ENCODE results near the gene PPP3CA. TPM values are rescaled to one million over a fixed set of nuclear protein-coding genes. Genes with fewer than 3 reads are reported as not detected.

The PPP3CA gene
- total and polyA plus RNA-seq, 2 experiments from 2014 or later = 27.0 to 45.2 TPM

GRCh38 chr4:101299021-101299420 lies 48.3 kb downstream of the PPP3CA start:
- H3K4me3 ChIP-seq = no peak overlapping the region
- Mint-ChIP-seq H3K27ac (no peak overlapping the region), H3K36me3 (ENCODE audit: low read depth) (no peaks in the 10 kb centered on the region), H3K4me3 (no peak overlapping the region), H3K9me3 (no peaks in the 10 kb centered on the region), H3K4me1 (peaks cover 7% of the 10 kb centered on the region), H3K27me3 (ENCODE audit: insufficient read depth, low read depth, poor library complexity) (no peaks in the 10 kb centered on the region)
- H3K9me2 ChIP-seq (ENCODE audit: insufficient read depth) = no peaks in the 10 kb centered on the region
- H3K79me2 ChIP-seq (replicated peaks; ENCODE audit: insufficient read depth) = peaks cover 25% of the 10 kb centered on the region; the same call in 1 of the 2 replicates
- H3K36me3 ChIP-seq (ENCODE audit: insufficient read depth) = no peaks in the 10 kb centered on the region
- no peak overlapping the region for H3K27ac ChIP-seq (ENCODE audit: low read depth)
- DNase-seq (ENCODE audit: low spot score) (no peak), ATAC-seq (no peak)
- 0 out of 2 replicates have a peak, but pooled peaks cover under 1% of the 10 kb centered on the region for H3K4me1 ChIP-seq (ENCODE audit: insufficient read depth)
- no peaks in the 10 kb centered on the region for H3K27me3 ChIP-seq (ENCODE audit: insufficient read depth)
- no peak overlapping the region for H2AFZ ChIP-seq
- no peak overlapping the region for H3K4me2 ChIP-seq
- TF ChIP-seq REST (IDR thresholded peaks at IDR 0.05; ENCODE audit: unreplicated experiment) = no peak
- TF ChIP-seq EZH2phosphoT487 (IDR thresholded peaks at IDR 0.05; ENCODE audit: unreplicated experiment) = no peak
- no peak for TF ChIP-seq EZH2 (IDR thresholded peaks at IDR 0.05; ENCODE audit: low read depth, unreplicated experiment)
- TF ChIP-seq NANOG (IDR thresholded peaks at IDR 0.05; ENCODE audit: borderline replicate concordance) = no peak
- no peak for TF ChIP-seq POLR2AphosphoS5 (IDR thresholded peaks at IDR 0.05; ENCODE audit: low read depth)
- no peak for TF ChIP-seq ZNF331 (CRISPR knock-in tag; IDR thresholded peaks at IDR 0.05; ENCODE audit: low read depth)
- TF ChIP-seq, protein P1, sequence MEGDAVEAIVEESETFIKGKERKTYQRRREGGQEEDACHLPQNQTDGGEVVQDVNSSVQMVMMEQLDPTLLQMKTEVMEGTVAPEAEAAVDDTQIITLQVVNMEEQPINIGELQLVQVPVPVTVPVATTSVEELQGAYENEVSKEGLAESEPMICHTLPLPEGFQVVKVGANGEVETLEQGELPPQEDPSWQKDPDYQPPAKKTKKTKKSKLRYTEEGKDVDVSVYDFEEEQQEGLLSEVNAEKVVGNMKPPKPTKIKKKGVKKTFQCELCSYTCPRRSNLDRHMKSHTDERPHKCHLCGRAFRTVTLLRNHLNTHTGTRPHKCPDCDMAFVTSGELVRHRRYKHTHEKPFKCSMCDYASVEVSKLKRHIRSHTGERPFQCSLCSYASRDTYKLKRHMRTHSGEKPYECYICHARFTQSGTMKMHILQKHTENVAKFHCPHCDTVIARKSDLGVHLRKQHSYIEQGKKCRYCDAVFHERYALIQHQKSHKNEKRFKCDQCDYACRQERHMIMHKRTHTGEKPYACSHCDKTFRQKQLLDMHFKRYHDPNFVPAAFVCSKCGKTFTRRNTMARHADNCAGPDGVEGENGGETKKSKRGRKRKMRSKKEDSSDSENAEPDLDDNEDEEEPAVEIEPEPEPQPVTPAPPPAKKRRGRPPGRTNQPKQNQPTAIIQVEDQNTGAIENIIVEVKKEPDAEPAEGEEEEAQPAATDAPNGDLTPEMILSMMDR (conservative IDR thresholded peaks at IDR 0.05; ENCODE audit: low read depth in 2 of 2) = no peak
- TF ChIP-seq, protein P2, sequence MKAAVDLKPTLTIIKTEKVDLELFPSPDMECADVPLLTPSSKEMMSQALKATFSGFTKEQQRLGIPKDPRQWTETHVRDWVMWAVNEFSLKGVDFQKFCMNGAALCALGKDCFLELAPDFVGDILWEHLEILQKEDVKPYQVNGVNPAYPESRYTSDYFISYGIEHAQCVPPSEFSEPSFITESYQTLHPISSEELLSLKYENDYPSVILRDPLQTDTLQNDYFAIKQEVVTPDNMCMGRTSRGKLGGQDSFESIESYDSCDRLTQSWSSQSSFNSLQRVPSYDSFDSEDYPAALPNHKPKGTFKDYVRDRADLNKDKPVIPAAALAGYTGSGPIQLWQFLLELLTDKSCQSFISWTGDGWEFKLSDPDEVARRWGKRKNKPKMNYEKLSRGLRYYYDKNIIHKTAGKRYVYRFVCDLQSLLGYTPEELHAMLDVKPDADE (IDR thresholded peaks at IDR 0.05) = no peak
- no peak for TF ChIP-seq ZNF114 (CRISPR knock-in tag; IDR thresholded peaks at IDR 0.05)
- TF ChIP-seq STAT1 (IDR thresholded peaks at IDR 0.05; ENCODE audit: unreplicated experiment) = no peak
- no peak for TF ChIP-seq CREB1 (CRISPR knock-in tag; IDR thresholded peaks at IDR 0.05; ENCODE audit: low read depth)
- no peak for TF ChIP-seq JUNB (IDR thresholded peaks at IDR 0.05; ENCODE audit: unreplicated experiment)
- TF ChIP-seq, protein P3, sequence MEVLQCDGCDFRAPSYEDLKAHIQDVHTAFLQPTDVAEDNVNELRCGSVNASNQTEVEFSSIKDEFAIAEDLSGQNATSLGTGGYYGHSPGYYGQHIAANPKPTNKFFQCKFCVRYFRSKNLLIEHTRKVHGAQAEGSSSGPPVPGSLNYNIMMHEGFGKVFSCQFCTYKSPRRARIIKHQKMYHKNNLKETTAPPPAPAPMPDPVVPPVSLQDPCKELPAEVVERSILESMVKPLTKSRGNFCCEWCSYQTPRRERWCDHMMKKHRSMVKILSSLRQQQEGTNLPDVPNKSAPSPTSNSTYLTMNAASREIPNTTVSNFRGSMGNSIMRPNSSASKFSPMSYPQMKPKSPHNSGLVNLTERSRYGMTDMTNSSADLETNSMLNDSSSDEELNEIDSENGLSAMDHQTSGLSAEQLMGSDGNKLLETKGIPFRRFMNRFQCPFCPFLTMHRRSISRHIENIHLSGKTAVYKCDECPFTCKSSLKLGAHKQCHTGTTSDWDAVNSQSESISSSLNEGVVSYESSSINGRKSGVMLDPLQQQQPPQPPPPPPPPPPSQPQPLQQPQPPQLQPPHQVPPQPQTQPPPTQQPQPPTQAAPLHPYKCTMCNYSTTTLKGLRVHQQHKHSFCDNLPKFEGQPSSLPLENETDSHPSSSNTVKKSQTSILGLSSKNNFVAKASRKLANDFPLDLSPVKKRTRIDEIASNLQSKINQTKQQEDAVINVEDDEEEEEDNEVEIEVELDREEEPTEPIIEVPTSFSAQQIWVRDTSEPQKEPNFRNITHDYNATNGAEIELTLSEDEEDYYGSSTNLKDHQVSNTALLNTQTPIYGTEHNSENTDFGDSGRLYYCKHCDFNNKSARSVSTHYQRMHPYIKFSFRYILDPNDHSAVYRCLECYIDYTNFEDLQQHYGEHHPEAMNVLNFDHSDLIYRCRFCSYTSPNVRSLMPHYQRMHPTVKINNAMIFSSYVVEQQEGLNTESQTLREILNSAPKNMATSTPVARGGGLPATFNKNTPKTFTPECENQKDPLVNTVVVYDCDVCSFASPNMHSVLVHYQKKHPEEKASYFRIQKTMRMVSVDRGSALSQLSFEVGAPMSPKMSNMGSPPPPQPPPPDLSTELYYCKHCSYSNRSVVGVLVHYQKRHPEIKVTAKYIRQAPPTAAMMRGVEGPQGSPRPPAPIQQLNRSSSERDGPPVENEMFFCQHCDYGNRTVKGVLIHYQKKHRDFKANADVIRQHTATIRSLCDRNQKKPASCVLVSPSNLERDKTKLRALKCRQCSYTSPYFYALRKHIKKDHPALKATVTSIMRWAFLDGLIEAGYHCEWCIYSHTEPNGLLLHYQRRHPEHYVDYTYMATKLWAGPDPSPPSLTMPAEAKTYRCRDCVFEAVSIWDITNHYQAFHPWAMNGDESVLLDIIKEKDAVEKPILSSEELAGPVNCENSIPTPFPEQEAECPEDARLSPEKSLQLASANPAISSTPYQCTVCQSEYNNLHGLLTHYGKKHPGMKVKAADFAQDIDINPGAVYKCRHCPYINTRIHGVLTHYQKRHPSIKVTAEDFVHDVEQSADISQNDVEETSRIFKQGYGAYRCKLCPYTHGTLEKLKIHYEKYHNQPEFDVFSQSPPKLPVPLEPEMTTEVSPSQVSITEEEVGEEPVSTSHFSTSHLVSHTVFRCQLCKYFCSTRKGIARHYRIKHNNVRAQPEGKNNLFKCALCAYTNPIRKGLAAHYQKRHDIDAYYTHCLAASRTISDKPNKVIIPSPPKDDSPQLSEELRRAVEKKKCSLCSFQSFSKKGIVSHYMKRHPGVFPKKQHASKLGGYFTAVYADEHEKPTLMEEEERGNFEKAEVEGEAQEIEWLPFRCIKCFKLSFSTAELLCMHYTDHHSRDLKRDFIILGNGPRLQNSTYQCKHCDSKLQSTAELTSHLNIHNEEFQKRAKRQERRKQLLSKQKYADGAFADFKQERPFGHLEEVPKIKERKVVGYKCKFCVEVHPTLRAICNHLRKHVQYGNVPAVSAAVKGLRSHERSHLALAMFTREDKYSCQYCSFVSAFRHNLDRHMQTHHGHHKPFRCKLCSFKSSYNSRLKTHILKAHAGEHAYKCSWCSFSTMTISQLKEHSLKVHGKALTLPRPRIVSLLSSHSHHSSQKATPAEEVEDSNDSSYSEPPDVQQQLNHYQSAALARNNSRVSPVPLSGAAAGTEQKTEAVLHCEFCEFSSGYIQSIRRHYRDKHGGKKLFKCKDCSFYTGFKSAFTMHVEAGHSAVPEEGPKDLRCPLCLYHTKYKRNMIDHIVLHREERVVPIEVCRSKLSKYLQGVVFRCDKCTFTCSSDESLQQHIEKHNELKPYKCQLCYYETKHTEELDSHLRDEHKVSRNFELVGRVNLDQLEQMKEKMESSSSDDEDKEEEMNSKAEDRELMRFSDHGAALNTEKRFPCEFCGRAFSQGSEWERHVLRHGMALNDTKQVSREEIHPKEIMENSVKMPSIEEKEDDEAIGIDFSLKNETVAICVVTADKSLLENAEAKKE (CRISPR knock-in tag; IDR thresholded peaks at IDR 0.05) = no peak
- no peaks in the 10 kb centered on the region; the same call in 1 of the 2 replicates for H4K20me1 ChIP-seq (replicated peaks; ENCODE audit: insufficient read depth)
- H3F3A ChIP-seq (replicated peaks; ENCODE audit: low read depth) = no peaks in the 10 kb centered on the region
